Measurements from ENCODE around the gene RND3. TPM values are rescaled to one million over a fixed set of nuclear protein-coding genes. Genes with fewer than 3 reads are reported as not detected.

RND3 gene
- total RNA-seq, 2 experiments from 2014 or later = not detected

- Histone ChIP-seq H3K9me3 (ENCODE audit: low read length) (no peaks in the 10 kb centered on the region), H3K4me1 (ENCODE audit: insufficient read depth, low read length, poor library complexity, severe bottlenecking) (no peaks in the 10 kb centered on the region), H3K27ac (ENCODE audit: low read depth, low read length, poor library complexity, severe bottlenecking) (no peak overlapping the region), H3K4me2 (ENCODE audit: low read length) (no peak overlapping the region), H3K4me3 (ENCODE audit: low read depth, low read length, poor library complexity, severe bottlenecking) (no peak overlapping the region), H3K9me2 (ENCODE audit: insufficient read depth, low read length) (no peaks in the 10 kb centered on the region), H3K79me2 (ENCODE audit: insufficient read depth, low read depth, low read length) (no peaks in the 10 kb centered on the region), H4K20me1 (ENCODE audit: insufficient read depth, low read length) (no peaks in the 10 kb centered on the region), H2AFZ (ENCODE audit: low read length) (no peak overlapping the region), H3K36me3 (ENCODE audit: insufficient read depth, low read length) (no peaks in the 10 kb centered on the region)
- TF ChIP-seq EZH2phosphoT487 (IDR thresholded peaks at IDR 0.05; ENCODE audit: borderline replicate concordance, low read depth, low read length) (no peak), CTCF (conservative IDR thresholded peaks at IDR 0.05; ENCODE audit: low read length) (no peak)
- no TSS peak for BruUV-seq (replicated peaks)
- intact Hi-C loops (cut with micrococcal nuclease; ENCODE audit: unreplicated experiment) = no loop called here
- DNase-seq (ENCODE audit: low spot score) = no peak
- ChIA-PET POLR2A (interaction anchor here (0.5 kb wide), 1 partner anchor 48 kb away, joined by 4 read pairs; no protein-coding TSS in a partner anchor), CTCF (ENCODE audit: unreplicated experiment) (no interaction called here)
Measured at GRCh38 chr2:150526006-150526405, 38.5 kb upstream of the RND3 start.

- Histone ChIP-seq H3K4me3 (ENCODE audit: low read depth, low read length, poor library complexity, severe bottlenecking) (no peak overlapping the region), H3K36me3 (ENCODE audit: insufficient read depth, low read length) (no peaks in the 10 kb centered on the region), H3K4me2 (ENCODE audit: low read length) (no peak overlapping the region), H3K9me2 (ENCODE audit: insufficient read depth, low read length) (no peaks in the 10 kb centered on the region), H3K4me1 (ENCODE audit: insufficient read depth, low read length, poor library complexity, severe bottlenecking) (no peaks in the 10 kb centered on the region), H4K20me1 (ENCODE audit: insufficient read depth, low read length) (no peaks in the 10 kb centered on the region), H3K9me3 (ENCODE audit: low read length) (no peaks in the 10 kb centered on the region), H3K27ac (ENCODE audit: low read depth, low read length, poor library complexity, severe bottlenecking) (no peak overlapping the region), H2AFZ (ENCODE audit: low read length) (no peak overlapping the region), H3K79me2 (ENCODE audit: insufficient read depth, low read depth, low read length) (no peaks in the 10 kb centered on the region)
- no peak for TF ChIP-seq CTCF (conservative IDR thresholded peaks at IDR 0.05; ENCODE audit: low read length)
- no peak for TF ChIP-seq EZH2phosphoT487 (IDR thresholded peaks at IDR 0.05; ENCODE audit: borderline replicate concordance, low read depth, low read length)
- no TSS peak for BruUV-seq (replicated peaks)
- ChIA-PET CTCF (ENCODE audit: unreplicated experiment) (no interaction called here), POLR2A (no interaction called here)
- intact Hi-C loops (cut with micrococcal nuclease; ENCODE audit: unreplicated experiment) = no loop called here
- DNase-seq (ENCODE audit: low spot score) = no peak
Measured at GRCh38 chr2:150522269-150522668, 34.8 kb upstream of the RND3 start.

- Histone ChIP-seq H4K20me1 (ENCODE audit: insufficient read depth, low read length) (no peaks in the 10 kb centered on the region), H3K4me2 (ENCODE audit: low read length) (no peak overlapping the region), H3K36me3 (ENCODE audit: insufficient read depth, low read length) (no peaks in the 10 kb centered on the region), H2AFZ (ENCODE audit: low read length) (no peak overlapping the region), H3K4me3 (ENCODE audit: low read depth, low read length, poor library complexity, severe bottlenecking) (no peak overlapping the region), H3K9me2 (ENCODE audit: insufficient read depth, low read length) (no peaks in the 10 kb centered on the region), H3K79me2 (ENCODE audit: insufficient read depth, low read depth, low read length) (no peaks in the 10 kb centered on the region), H3K4me1 (ENCODE audit: insufficient read depth, low read length, poor library complexity, severe bottlenecking) (no peaks in the 10 kb centered on the region), H3K9me3 (ENCODE audit: low read length) (no peaks in the 10 kb centered on the region), H3K27ac (ENCODE audit: low read depth, low read length, poor library complexity, severe bottlenecking) (no peak overlapping the region)
- no peak for TF ChIP-seq CTCF (conservative IDR thresholded peaks at IDR 0.05; ENCODE audit: low read length)
- DNase-seq (ENCODE audit: low spot score) = no peak
- no TSS peak for BruUV-seq (replicated peaks)
- intact Hi-C loops (cut with micrococcal nuclease; ENCODE audit: unreplicated experiment) = no loop called here
- CTCF ChIA-PET (ENCODE audit: unreplicated experiment) = no interaction called here
- POLR2A ChIA-PET = no interaction called here
Measured at GRCh38 chr2:150520887-150521664, 33.6 kb upstream of the RND3 start.
